Endothelial cell of umbilical vein (primary cell): ENCODE results near the gene MAML3. TPM values are rescaled to one million over a fixed set of nuclear protein-coding genes. Genes with fewer than 3 reads are reported as not detected.

Source experiments
- BruUV-seq: library from RNA; stranded (reverse); fragments of 400-500 nt; replicated peaks from 2 replicates; lab custom pipeline; 2021; lab: Mats Ljungman, UMichigan
- CTCF ChIA-PET: fragments of 300-600, 350-600 bp; sonication (Branson Sonifier 250); formaldehyde crosslinking; loops from one replicate; lab custom pipeline; 2021; ENCODE audit warnings: antibody characterized with exemption, inconsistent platforms; lab: Charles Lee
- POLR2A ChIA-PET: fragments of 300-600, 350-600 bp; sonication (Branson Sonifier 250); formaldehyde crosslinking; loops from one replicate; lab custom pipeline; 2021; ENCODE audit warnings: antibody characterized with exemption, inconsistent platforms; lab: Charles Lee
- DNase-seq: peaks from one replicate; pipeline ENCODE4 v3.0.0-alpha.2; 2011; ENCODE audit warnings: low read depth, low spot score
- FAIRE-seq: peaks from 2 replicates; lab custom pipeline; 2011; peaks lifted over from hg19 to GRCh38; lab: Jason Lieb, UNC
- H2AFZ ChIP-seq: 2 replicates; pipeline ENCODE4 v1.6.0; 2012; ENCODE audit warnings: low read depth, low read length, control low read depth, inconsistent platforms
- H3K27ac ChIP-seq: 2 replicates; pipeline ENCODE4 v1.5.1; 2011; ENCODE audit warnings: low read depth, mild to moderate bottlenecking, control low read depth, low read length, moderate library complexity; ENCODE audit not compliant: insufficient read depth
- H3K27me3 ChIP-seq, 2 experiments: 2 replicates each; pipeline versions ENCODE4 v1.6.0 to v1.6.1; 2011; ENCODE audit warnings: low read length in 2 of 2, mixed read lengths in 1 of 2; ENCODE audit not compliant: control insufficient read depth in 2 of 2, insufficient read depth in 2 of 2
- H3K36me3 ChIP-seq, 2 experiments: 2 replicates in 1 of 2; 3 replicates in 1 of 2; pipeline ENCODE4 v1.5.1; 2011; ENCODE audit warnings: low read length in 2 of 2, mild to moderate bottlenecking in 1 of 2, moderate library complexity in 1 of 2; ENCODE audit not compliant: control insufficient read depth in 2 of 2, insufficient read depth in 2 of 2; ENCODE audit errors: extremely low read depth in 1 of 2
- H3K4me1 ChIP-seq: 3 replicates; pipeline ENCODE4 v1.5.1; 2011; ENCODE audit warnings: mild to moderate bottlenecking, low read length; ENCODE audit not compliant: control insufficient read depth, insufficient read depth; ENCODE audit errors: extremely low read depth
- H3K4me2 ChIP-seq: 2 replicates; pipeline ENCODE4 v1.6.1; 2011; ENCODE audit warnings: low read length, control low read depth, mixed read lengths; ENCODE audit not compliant: insufficient read depth
- H3K4me3 ChIP-seq, 3 experiments: fragments of 200-600 bp in 1 of 3; sonication (generic), shearing (Covaris generic) in 1 of 3; replicated peaks in 1 of 3; 2 replicates each; pipeline ENCODE4 v1.5.1; 2011 to 2016; ENCODE audit warnings: control low read depth in 3 of 3, low read length in 3 of 3, mild to moderate bottlenecking in 2 of 3, inconsistent platforms in 1 of 3, low read depth in 1 of 3, moderate library complexity in 1 of 3; ENCODE audit not compliant: insufficient read depth in 1 of 3
- H3K79me2 ChIP-seq: 2 replicates; pipeline ENCODE4 v1.6.0; 2012; ENCODE audit warnings: low read length, inconsistent platforms; ENCODE audit not compliant: control insufficient read depth, insufficient read depth
- H3K9ac ChIP-seq: replicated peaks from 2 replicates; pipeline ENCODE3; 2011; ENCODE audit warnings: low read length, control low read depth; ENCODE audit not compliant: insufficient read depth; ENCODE audit errors: extremely low read depth
- H3K9me1 ChIP-seq: replicated peaks from 3 replicates; pipeline ENCODE4 v1.6.0; 2011; ENCODE audit warnings: mild to moderate bottlenecking, low read length; ENCODE audit not compliant: control insufficient read depth, insufficient read depth; ENCODE audit errors: extremely low read depth
- H3K9me3 ChIP-seq: replicated peaks from 2 replicates; pipeline ENCODE4 v1.5.1; 2012; ENCODE audit warnings: low read length, inconsistent platforms; ENCODE audit not compliant: control insufficient read depth, insufficient read depth
- H4K20me1 ChIP-seq: replicated peaks from 2 replicates; pipeline ENCODE3; 2011; ENCODE audit warnings: mild to moderate bottlenecking, low read length; ENCODE audit not compliant: control insufficient read depth, insufficient read depth; ENCODE audit errors: extremely low read depth
- EZH2 ChIP-seq: IDR thresholded peaks from 2 replicates; pipeline ENCODE4 v1.6.1; 2012; ENCODE audit warnings: borderline replicate concordance, low read depth, mild to moderate bottlenecking, moderate library complexity, low read length, inconsistent platforms; ENCODE audit not compliant: severe bottlenecking
- POLR2A ChIP-seq: IDR thresholded peaks from 2 replicates; pipeline ENCODE4 v1.6.1; 2012; ENCODE audit warnings: low read depth, mild to moderate bottlenecking, control low read depth, low read length
- POLR2AphosphoS5 ChIP-seq: IDR thresholded peaks from 2 replicates; pipeline ENCODE4 v1.6.1; 2012; ENCODE audit warnings: low read depth, mild to moderate bottlenecking, control low read depth, low read length, moderate library complexity; ENCODE audit not compliant: insufficient read depth
- dilution Hi-C: fragments of 300-500 bp; cut with MboI; formaldehyde crosslinking; loops from one replicate; pipeline ENCODE4 v1.15.0; 2019; ENCODE audit warnings: low sequenced_read_pairs; ENCODE audit not compliant: extremely low pct_ligation_motif_present
- intact Hi-C: fragments of 100-400 bp; cut with micrococcal nuclease; formaldehyde crosslinking; loops from one replicate; pipeline ENCODE4 v1.10.0; 2022
- polyA plus RNA-seq, 4 experiments: library from polyadenylated mRNA; depleted of rRNA in 3 of 4; stranded (reverse) in 3 of 4; unstranded in 1 of 4; fragments of >200 nt; gene quantifications; 2 replicates each; pipeline versions ENCODE4 v1.2.1 to v1.2.3, GENCODE V29; 2011 to 2012; ENCODE audit warnings: missing spikeins in 1 of 4
- total RNA-seq: library from RNA; stranded (reverse); gene quantifications from 2 replicates; pipeline ENCODE4 v1.2.3, GENCODE V29; 2021
- TF ChIP-seq, protein P1 (sequence below): IDR thresholded peaks from 2 replicates; pipeline ENCODE4 v1.6.1; 2011; ENCODE audit not compliant: insufficient read depth, insufficient read length

MAML3 gene
- total and polyA plus RNA-seq, 2 donors (not counting 3 experiments of a cell fraction or from before 2014, with no cell fraction given), result 14.0 to 20.3 TPM

GRCh38 chr4:139865537-139865936, 288.4 kb downstream of the MAML3 start:
- Histone ChIP-seq H2AFZ (no peak overlapping the region), H3K9me1 (no peaks in the 10 kb centered on the region), H3K36me3 (no peaks in the 10 kb centered on the region), H3K9me3 (no peaks in the 10 kb centered on the region), H3K9ac (no peak overlapping the region), H3K4me3 (no peak overlapping the region), H4K20me1 (no peaks in the 10 kb centered on the region), H3K4me2 (no peak overlapping the region), H3K27me3 (no peaks in the 10 kb centered on the region), H3K27ac (no peak overlapping the region), H3K79me2 (no peaks in the 10 kb centered on the region), H3K4me1 (peaks cover 7% of the 10 kb centered on the region)
- DNase-seq (no peak), FAIRE-seq (no peak)
- POLR2A ChIA-PET, result no interaction called here
- no TSS peak for BruUV-seq
- dilution Hi-C loops (no loop called here), intact Hi-C loops (loop anchor here (2.0 kb wide), 2 partner anchors 49 to 103 kb away; no protein-coding TSS in a partner anchor)
- TF ChIP-seq POLR2AphosphoS5, result no peak
- CTCF ChIA-PET, result no interaction called here

DNA sequence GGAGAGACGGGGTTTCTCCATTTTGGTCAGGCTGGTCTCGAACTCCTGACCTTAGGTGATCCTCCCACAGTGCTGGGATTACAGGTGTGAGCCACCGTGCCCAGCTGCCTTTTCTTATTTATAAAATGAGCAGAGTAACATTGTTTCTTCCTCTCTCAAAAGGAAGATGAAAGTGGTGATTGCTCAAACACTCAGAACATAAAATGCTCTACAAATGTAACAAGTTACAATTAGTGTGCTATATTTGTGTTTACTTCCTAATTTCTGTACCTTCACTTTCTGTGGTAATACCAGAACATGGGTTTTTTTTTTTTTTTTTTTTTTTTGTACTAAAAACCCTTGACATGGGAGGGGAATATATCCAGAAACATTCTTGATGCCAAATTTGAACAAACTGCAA, 290.5 kb downstream of the MAML3 start:
- no peak overlapping the region for H3K9ac ChIP-seq
- DNase-seq, result no peak

More for the DNA sequence above, 290.5 kb downstream of the MAML3 start:
- no peak for FAIRE-seq
- ChIA-PET POLR2A (no interaction called here), CTCF (interaction anchor here (1.7 kb wide), 1 partner anchor 9 kb away, joined by 3 read pairs; no protein-coding TSS in a partner anchor)
- intact Hi-C loops, result no loop called here
- H3K4me1 ChIP-seq, result peaks cover 7% of the 10 kb centered on the region
- H3K36me3 ChIP-seq, result no peaks in the 10 kb centered on the region
- H3K9me3 ChIP-seq, result no peaks in the 10 kb centered on the region
- no peak overlapping the region for H2AFZ ChIP-seq
- H3K27ac ChIP-seq, result no peak overlapping the region
- no peaks in the 10 kb centered on the region for H4K20me1 ChIP-seq
- dilution Hi-C loops, result no loop called here
- no peak overlapping the region for H3K4me3 ChIP-seq
- no peak overlapping the region for H3K4me2 ChIP-seq
- no peaks in the 10 kb centered on the region for H3K27me3 ChIP-seq
- TF ChIP-seq POLR2A (no peak), EZH2 (no peak)
- TF ChIP-seq, protein P1, sequence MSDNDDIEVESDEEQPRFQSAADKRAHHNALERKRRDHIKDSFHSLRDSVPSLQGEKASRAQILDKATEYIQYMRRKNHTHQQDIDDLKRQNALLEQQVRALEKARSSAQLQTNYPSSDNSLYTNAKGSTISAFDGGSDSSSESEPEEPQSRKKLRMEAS, result no peak
- no peaks in the 10 kb centered on the region for H3K79me2 ChIP-seq
- no peaks in the 10 kb centered on the region for H3K9me1 ChIP-seq
- no TSS peak for BruUV-seq
